H1 (cell line): Measurements from ENCODE around the gene MMGT1. TPM values are rescaled to one million over a fixed set of nuclear protein-coding genes. Genes with fewer than 3 reads are reported as not detected.

Experiments used
- CTCF ChIA-PET: fragments of 300-600 bp; sonication (Branson Sonifier 250); formaldehyde crosslinking; loops from one replicate; lab custom pipeline; 2021; ENCODE audit not compliant: partially characterized antibody; lab: Charles Lee
- POLR2A ChIA-PET: fragments of 300-600 bp; sonication (Branson Sonifier 250); formaldehyde crosslinking; loops from one replicate; lab custom pipeline; 2021; ENCODE audit warnings: inconsistent platforms; ENCODE audit not compliant: partially characterized antibody; lab: Charles Lee
- DNase-seq, 2 experiments: peaks; one replicate each; pipeline versions ENCODE4 v3.0.0 to v3.0.0-alpha.2; 2010 to 2022; ENCODE audit warnings: low spot score in 2 of 2, low read depth in 1 of 2, mixed read lengths in 1 of 2
- FAIRE-seq: peaks from 2 replicates; lab custom pipeline; 2011; peaks lifted over from hg19 to GRCh38; lab: Jason Lieb, UNC
- H2AFZ ChIP-seq: 2 replicates; pipeline ENCODE4 v1.8.1; 2012; ENCODE audit warnings: low read length, inconsistent platforms
- H2AK5ac ChIP-seq: 2 replicates; pipeline ENCODE4 v1.6.1; 2013; ENCODE audit warnings: low read depth, low read length
- H2BK120ac ChIP-seq: replicated peaks from 2 replicates; pipeline ENCODE3; 2013; ENCODE audit warnings: low read depth, low read length, inconsistent platforms
- H2BK12ac ChIP-seq: 2 replicates; pipeline ENCODE4 v1.6.1; 2013; ENCODE audit warnings: low read depth, low read length
- H2BK15ac ChIP-seq: 2 replicates; pipeline ENCODE4 v1.6.1; 2013; ENCODE audit warnings: low read length
- H2BK20ac ChIP-seq: 2 replicates; pipeline ENCODE4 v1.6.1; 2013; ENCODE audit warnings: low read length
- H2BK5ac ChIP-seq: 2 replicates; pipeline ENCODE4 v1.6.1; 2013; ENCODE audit warnings: low read depth, low read length
- H3K14ac ChIP-seq: 2 replicates; pipeline ENCODE4 v1.6.1; 2013; ENCODE audit warnings: inconsistent platforms; ENCODE audit not compliant: insufficient read length
- H3K18ac ChIP-seq: 2 replicates; pipeline ENCODE4 v1.6.1; 2013; ENCODE audit warnings: low read length; ENCODE audit errors: extremely low read depth
- H3K23ac ChIP-seq: 2 replicates; pipeline ENCODE4 v1.6.1; 2013; ENCODE audit warnings: inconsistent platforms; ENCODE audit not compliant: insufficient read length
- H3K23me2 ChIP-seq: 2 replicates; pipeline ENCODE4 v1.6.1; 2013; ENCODE audit warnings: low read depth, low read length
- H3K27ac ChIP-seq: 2 replicates; pipeline ENCODE4 v1.6.1; 2011; ENCODE audit warnings: low read depth, low read length, inconsistent platforms
- H3K27me3 ChIP-seq, 4 experiments: replicated peaks in 1 of 4; 1 replicate in 1 of 4; 2 replicates in 3 of 4; pipeline versions ENCODE4 v1.6.1 to v1.8.1; 2011 to 2013; ENCODE audit warnings: low read length in 3 of 4, mild to moderate bottlenecking in 3 of 4, inconsistent platforms in 2 of 4, mixed read lengths in 2 of 4, moderate library complexity in 1 of 4; ENCODE audit not compliant: control insufficient read depth in 3 of 4, insufficient read depth in 3 of 4; ENCODE audit errors: extremely low read depth in 1 of 4
- H3K36me3 ChIP-seq, 4 experiments: 2 replicates each; pipeline versions ENCODE4 v1.6.1 to v1.8.1; 2011 to 2013; ENCODE audit warnings: mild to moderate bottlenecking in 4 of 4, low read length in 3 of 4, moderate library complexity in 2 of 4, control low read depth in 1 of 4, inconsistent platforms in 1 of 4; ENCODE audit not compliant: insufficient read depth in 4 of 4, control insufficient read depth in 2 of 4
- H3K4ac ChIP-seq: replicated peaks from 2 replicates; pipeline ENCODE3; 2013; ENCODE audit warnings: low read length, low read depth, mixed read lengths, inconsistent platforms; ENCODE audit not compliant: insufficient read length
- H3K4me1 ChIP-seq, 4 experiments: replicated peaks in 1 of 4; 1 replicate in 1 of 4; 2 replicates in 3 of 4; pipeline versions ENCODE4 v1.6.1 to v1.8.1; 2011 to 2013; ENCODE audit warnings: low read length in 3 of 4, inconsistent platforms in 2 of 4, mixed read lengths in 1 of 4; ENCODE audit not compliant: insufficient read depth in 4 of 4, control insufficient read depth in 3 of 4
- H3K4me2 ChIP-seq, 2 experiments: 2 replicates each; pipeline versions ENCODE4 v1.6.1 to v1.8.1; 2011 to 2013; ENCODE audit warnings: low read depth in 2 of 2, low read length in 2 of 2, control low read depth in 1 of 2, inconsistent platforms in 1 of 2, mild to moderate bottlenecking in 1 of 2; ENCODE audit not compliant: insufficient read depth in 1 of 2
- H3K4me3 ChIP-seq, 4 experiments: fragments of 200-600, 300-600 bp in 1 of 4; sonication (generic), shearing (Covaris generic), sonication (Bioruptor Twin) in 1 of 4; 2 replicates each; pipeline versions ENCODE4 v1.5.1 to v1.8.1; 2011 to 2016; ENCODE audit warnings: low read length in 4 of 4, low read depth in 3 of 4, control low read depth in 2 of 4, inconsistent platforms in 2 of 4, mild to moderate bottlenecking in 2 of 4, mixed read lengths in 1 of 4, moderate library complexity in 1 of 4; ENCODE audit not compliant: insufficient read depth in 2 of 4; ENCODE audit errors: extremely low read depth in 1 of 4
- H3K56ac ChIP-seq: replicated peaks from 2 replicates; pipeline ENCODE3; 2013; ENCODE audit warnings: low read depth, mild to moderate bottlenecking, mixed read lengths, low read length, inconsistent platforms; ENCODE audit not compliant: insufficient read length
- H3K79me1 ChIP-seq: 2 replicates; pipeline ENCODE4 v1.6.1; 2013; ENCODE audit warnings: low read depth, low read length, control low read depth
- H3K79me2 ChIP-seq, 2 experiments: 2 replicates each; pipeline versions ENCODE4 v1.6.1 to v1.8.1; 2012 to 2013; ENCODE audit warnings: low read length in 2 of 2, mild to moderate bottlenecking in 2 of 2, inconsistent platforms in 1 of 2; ENCODE audit not compliant: insufficient read depth in 2 of 2, control insufficient read depth in 1 of 2
- H3K9ac ChIP-seq, 4 experiments: replicated peaks in 1 of 4; 1 replicate in 1 of 4; 2 replicates in 3 of 4; pipeline versions ENCODE4 v1.6.1 to v1.8.1; 2011 to 2013; ENCODE audit warnings: low read depth in 3 of 4, low read length in 3 of 4, control low read depth in 2 of 4, mild to moderate bottlenecking in 2 of 4, moderate library complexity in 2 of 4, inconsistent platforms in 1 of 4; ENCODE audit errors: extremely low read depth in 1 of 4
- H3K9me3 ChIP-seq, 2 experiments: 2 replicates each; pipeline versions ENCODE4 v1.6.1 to v1.8.1; 2012 to 2013; ENCODE audit warnings: mild to moderate bottlenecking in 2 of 2, moderate library complexity in 2 of 2, control low read depth in 1 of 2, inconsistent platforms in 1 of 2, low read depth in 1 of 2, low read length in 1 of 2, mixed read lengths in 1 of 2; ENCODE audit not compliant: insufficient read depth in 2 of 2
- H4K20me1 ChIP-seq, 2 experiments: replicated peaks in 1 of 2; 2 replicates each; pipeline versions ENCODE3 to v1.8.1; 2011 to 2013; ENCODE audit warnings: inconsistent platforms in 2 of 2, low read length in 2 of 2, mild to moderate bottlenecking in 1 of 2; ENCODE audit not compliant: insufficient read depth in 2 of 2, control insufficient read depth in 1 of 2
- H4K5ac ChIP-seq: 2 replicates; pipeline ENCODE4 v1.6.1; 2013; ENCODE audit warnings: low read length, low read depth, mixed read lengths, inconsistent platforms; ENCODE audit not compliant: insufficient read length
- H4K8ac ChIP-seq: 2 replicates; pipeline ENCODE4 v1.8.0; 2013; ENCODE audit warnings: mild to moderate bottlenecking, moderate library complexity, low read length, inconsistent platforms; ENCODE audit not compliant: insufficient read depth; ENCODE audit errors: extremely low read depth
- H4K91ac ChIP-seq: replicated peaks from 2 replicates; pipeline ENCODE3; 2013; ENCODE audit warnings: low read length, mixed read lengths, inconsistent platforms; ENCODE audit not compliant: insufficient read length
- BACH1 ChIP-seq: IDR thresholded peaks from 2 replicates; pipeline ENCODE4 v1.6.1; 2012; ENCODE audit warnings: low read length, improper control_type of control experiment
- BCL11A ChIP-seq, 2 experiments: IDR thresholded peaks; one replicate each; pipeline ENCODE4 v1.6.1; 2011; ENCODE audit warnings: low read depth in 2 of 2, low read length in 2 of 2, mild to moderate bottlenecking in 2 of 2
- CBX8 ChIP-seq: fragments of 300-800, 300-1000 bp; sonication (generic); IDR thresholded peaks from 2 replicates; pipeline ENCODE4 v1.7.1; 2016; ENCODE audit warnings: low read depth, low read length, borderline replicate concordance
- CEBPB ChIP-seq: IDR thresholded peaks from 2 replicates; pipeline ENCODE4 v1.6.1; 2012; ENCODE audit warnings: low read depth, low read length
- CHD1 ChIP-seq: IDR thresholded peaks from 2 replicates; pipeline ENCODE4 v1.6.1; 2012; ENCODE audit warnings: low read depth, low read length, improper control_type of control experiment
- EP300 ChIP-seq, 2 experiments: IDR thresholded peaks; 1 replicate in 1 of 2; 2 replicates in 1 of 2; pipeline ENCODE4 v1.6.1; 2011 to 2012; ENCODE audit warnings: low read depth in 2 of 2, low read length in 2 of 2, mild to moderate bottlenecking in 2 of 2, borderline replicate concordance in 1 of 2, inconsistent platforms in 1 of 2, moderate library complexity in 1 of 2
- HDAC2 ChIP-seq, 2 experiments: fragments of 300-600 bp in 1 of 2; sonication (generic) in 1 of 2; IDR thresholded peaks; 2 replicates each; pipeline ENCODE4 v1.6.1; 2011 to 2012; ENCODE audit warnings: low read depth in 2 of 2, low read length in 2 of 2, mild to moderate bottlenecking in 2 of 2, moderate library complexity in 2 of 2, borderline replicate concordance in 1 of 2, inconsistent platforms in 1 of 2
- HDAC6 ChIP-seq: IDR thresholded peaks from one replicate; pipeline ENCODE4 v1.7.1; 2012; ENCODE audit warnings: low read depth, mild to moderate bottlenecking, inconsistent platforms, low read length, moderate library complexity
- KDM1A ChIP-seq: fragments of 200-600, 300-600 bp; sonication (generic); IDR thresholded peaks from 2 replicates; pipeline ENCODE4 v1.7.1; 2016; ENCODE audit warnings: mild to moderate bottlenecking, low read length, borderline replicate concordance
- KDM4A ChIP-seq: IDR thresholded peaks from one replicate; pipeline ENCODE4 v1.7.1; 2012; ENCODE audit warnings: low read depth, mild to moderate bottlenecking, moderate library complexity, low read length, inconsistent platforms; ENCODE audit not compliant: severe bottlenecking
- POU5F1 ChIP-seq: IDR thresholded peaks from 2 replicates; pipeline ENCODE4 v1.6.1; 2011; ENCODE audit warnings: low read depth, mild to moderate bottlenecking, low read length, moderate library complexity
- RAD21 ChIP-seq, 2 experiments: IDR thresholded peaks in 1 of 2; conservative IDR thresholded peaks in 1 of 2; 2 replicates each; pipeline ENCODE4 v1.6.1; 2011; ENCODE audit warnings: low read depth in 2 of 2, low read length in 2 of 2, improper control_type of control experiment in 1 of 2, inconsistent platforms in 1 of 2, mild to moderate bottlenecking in 1 of 2, moderate library complexity in 1 of 2
- WGBS, 2 experiments: shearing (Covaris generic) in 1 of 2; methylation state at CpG; one replicate each; pipeline versions ENCODE4 v1.1.6 to v1.1.7; 2013 to 2015; ENCODE audit warnings: low lambda C conversion rate in 2 of 2, mixed read lengths in 2 of 2, inconsistent platforms in 1 of 2, low coverage in 1 of 2, missing lambda C conversion rate in 1 of 2; ENCODE audit not compliant: insufficient replicate concordance in 2 of 2, insufficient coverage in 1 of 2, insufficient read length in 1 of 2; ENCODE audit errors: extremely low coverage in 1 of 2, missing lambda C conversion rate in 1 of 2; 5-methylcytosine and 5-hydroxymethylcytosine counted together
- polyA plus RNA-seq, 7 experiments: library from polyadenylated mRNA; depleted of rRNA in 3 of 7; stranded (reverse) in 5 of 7; unstranded in 2 of 7; fragments of >200 nt in 5 of 7; fragments of 200-250 nt in 2 of 7; gene quantifications; 1 replicate in 5 of 7; 2 replicates in 1 of 7; 4 replicates in 1 of 7; pipeline versions ENCODE4 v1.2.1 to v1.2.3, GENCODE V29; 2011 to 2013; ENCODE audit warnings: missing spikeins in 2 of 7, mixed read lengths in 2 of 7
- total RNA-seq: library from RNA; stranded (reverse); fragmentation: NEBNext Ultra II Directional; extraction: Animal tissue kit (Norgen Biotek cat#: 25700); gene quantifications from 2 replicates; pipeline ENCODE4 v1.2.1, GENCODE V29; 2021

The MMGT1 gene
- total and polyA plus RNA-seq, 2 of the 8 experiments (the other 6 are each of a cell fraction or from before 2014, with no cell fraction given) = 10.0 to 20.5 TPM

- CTCF ChIA-PET = no interaction called here
- Histone ChIP-seq H4K5ac (no peak overlapping the region), H3K18ac (no peak overlapping the region), H3K4me2 (peak overlapping the region; percentile 59 to 98), H2AFZ (no peak overlapping the region), H2BK12ac (no peak overlapping the region), H3K79me2 (peaks cover 8 to 25% of the 10 kb centered on the region in 2 experiments; a peak in 3 of 4 replicates), H3K4me1 (no peaks in the 10 kb centered on the region; a peak in 3 of 7 replicates), H3K79me1 (no peaks in the 10 kb centered on the region), H3K14ac (no peak overlapping the region), H2BK120ac (no peak overlapping the region), H3K56ac (no peak overlapping the region), H2AK5ac (no peak overlapping the region), H3K9ac (no peak overlapping the region), H4K20me1 (peaks cover 0 to 1% of the 10 kb centered on the region in 2 experiments), H3K4me3 (peak overlapping the region; percentile 34 to 52 (median 44); a peak in 7 of 8 replicates), H2BK20ac (no peak overlapping the region), H2BK15ac (no peak overlapping the region), H4K8ac (no peak overlapping the region), H4K91ac (no peak overlapping the region), H3K27me3 (no peaks in the 10 kb centered on the region), H3K23me2 (peaks cover 5% of the 10 kb centered on the region; the same call in 1 of the 2 replicates), H3K27ac (no peak overlapping the region), H2BK5ac (no peak overlapping the region), H3K4ac (no peak overlapping the region), H3K9me3 (no peaks in the 10 kb centered on the region), H3K23ac (no peak overlapping the region), H3K36me3 (peaks cover 0 to 3% (median 0%) of the 10 kb centered on the region in 4 experiments; a peak in 1 of 8 replicates)
- DNase-seq = peak in 1 of 2 experiments; percentile 48
- 5% methylated on average over 3 of the region's 32 CpGs; no CpG with 5 or more reads in 1 of the 2 experiments for WGBS, 2 experiments
- FAIRE-seq = no peak
- POLR2A ChIA-PET = interaction anchor here (1.1 to 2.9 kb wide), 2 partner anchors 10 to 11 kb away, joined by 4 to 14 read pairs; partner anchors contain the start of gene SLC9A6
- TF ChIP-seq CHD1 (no peak), KDM4A (no peak), RAD21 (IDR thresholded peaks at IDR 0.05 in 1 of 2, conservative IDR thresholded peaks at IDR 0.05 in 1 of 2; ENCODE audit: low read depth in 2 of 2, low read length in 2 of 2) (no peak), BCL11A (IDR thresholded peaks at IDR 0.05; ENCODE audit: low read depth in 2 of 2, low read length in 2 of 2) (no peak), KDM1A (no peak), CBX8 (no peak), POU5F1 (no peak), BACH1 (no peak), CEBPB (no peak), HDAC6 (no peak), EP300 (IDR thresholded peaks at IDR 0.05; ENCODE audit: borderline replicate concordance in 1 of 2, low read depth in 2 of 2, low read length in 2 of 2) (no peak), HDAC2 (IDR thresholded peaks at IDR 0.05; ENCODE audit: borderline replicate concordance in 1 of 2, low read depth in 2 of 2, low read length in 2 of 2) (no peak)
Observed at GRCh38 chrX:135974279-135974856, 580 bp upstream of the MMGT1 start.
